Measurements from ENCODE around the gene GSE1. TPM values are rescaled to one million over a fixed set of nuclear protein-coding genes. Genes with fewer than 3 reads are reported as not detected.

GSE1 gene
- total RNA-seq, 8 experiments from 2014 or later, result 13.0 to 63.2 (median 38.5) TPM

GRCh38 chr16:85670840-85671239, 57.7 kb downstream of the GSE1 start:
- peaks cover 0 to 2% of the 10 kb centered on the region in 2 donors for H3K4me1 ChIP-seq (replicated peaks in 1 of 2)
- WGBS, 10 experiments, result 88 to 100% (median 97%) methylated on average over 1 to 10 of the region's 14 CpGs
- H3K4me3 ChIP-seq, result no peak overlapping the region
- no peak for ATAC-seq (replicated peaks in 6 of 8)
- H3K27ac ChIP-seq, result no peak overlapping the region
- in situ Hi-C loops (cut with MboI; ENCODE audit: low pct_unique_long_range_greater_than_20kb in 2 of 9, low sequenced_read_pairs in 9 of 9, unreplicated experiment in 9 of 9), result no loop called here

GRCh38 chr16:85673529-85674417, 60.7 kb downstream of the GSE1 start:
- peaks cover 0 to 2% of the 10 kb centered on the region in 2 donors for H3K4me1 ChIP-seq (replicated peaks in 1 of 2)
- ATAC-seq (replicated peaks in 6 of 8), result peak in 5 of 8 experiments; percentile 14 to 48 (median 36)
- no peak overlapping the region for H3K27ac ChIP-seq
- 80 to 100% (median 93%) methylated on average over 1 to 13 of the region's 19 CpGs; no CpG with 5 or more reads in 1 of the 10 experiments for WGBS, 10 experiments
- in situ Hi-C loops (cut with MboI; ENCODE audit: low pct_unique_long_range_greater_than_20kb in 2 of 9, low sequenced_read_pairs in 9 of 9, unreplicated experiment in 9 of 9), result no loop called here
- H3K4me3 ChIP-seq, result no peak overlapping the region

GRCh38 chr16:85674418-85674755, 61.3 kb downstream of the GSE1 start:
- ATAC-seq (replicated peaks in 6 of 8), result peak in 1 of 8 experiments; percentile 9
- H3K4me1 ChIP-seq (replicated peaks in 1 of 2), result peaks cover 0 to 2% of the 10 kb centered on the region in 2 donors
- in situ Hi-C loops (cut with MboI; ENCODE audit: low pct_unique_long_range_greater_than_20kb in 2 of 9, low sequenced_read_pairs in 9 of 9, unreplicated experiment in 9 of 9), result no loop called here
- H3K27ac ChIP-seq, result no peak overlapping the region
- no peak overlapping the region for H3K4me3 ChIP-seq
- WGBS, 10 experiments, result 90 to 100% (median 100%) methylated on average over 1 to 2 of the region's 4 CpGs; no CpG with 5 or more reads in 5 of the 10 experiments

GRCh38 chr16:85674828-85675227, 61.7 kb downstream of the GSE1 start:
- no peak overlapping the region for H3K4me3 ChIP-seq
- peaks cover 0 to 2% of the 10 kb centered on the region in 2 donors for H3K4me1 ChIP-seq (replicated peaks in 1 of 2)
- ATAC-seq (replicated peaks in 6 of 8), result no peak
- no peak overlapping the region for H3K27ac ChIP-seq
- in situ Hi-C loops (cut with MboI; ENCODE audit: low pct_unique_long_range_greater_than_20kb in 2 of 9, low sequenced_read_pairs in 9 of 9, unreplicated experiment in 9 of 9), result no loop called here
- 67 to 100% (median 95%) methylated on average over 1 to 6 of the region's 6 CpGs; no CpG with 5 or more reads in 2 of the 10 experiments for WGBS, 10 experiments

GRCh38 chr16:85675251-85675874, 62.2 kb downstream of the GSE1 start:
- in situ Hi-C loops (cut with MboI; ENCODE audit: low pct_unique_long_range_greater_than_20kb in 2 of 9, low sequenced_read_pairs in 9 of 9, unreplicated experiment in 9 of 9), result no loop called here
- Histone ChIP-seq H3K27ac (no peak overlapping the region), H3K4me3 (no peak overlapping the region), H3K4me1 (replicated peaks in 1 of 2) (peaks cover 0 to 2% of the 10 kb centered on the region in 2 donors)
- 0 to 100% (median 75%) methylated on average over 1 to 4 of the region's 4 CpGs for WGBS, 10 experiments
- ATAC-seq (replicated peaks in 6 of 8), result peak in 7 of 8 experiments; percentile 9 to 80 (median 55)

- in situ Hi-C loops (cut with MboI; ENCODE audit: low pct_unique_long_range_greater_than_20kb in 2 of 9, low sequenced_read_pairs in 9 of 9, unreplicated experiment in 9 of 9), result no loop called here
- Histone ChIP-seq H3K4me1 (replicated peaks in 1 of 2) (peaks cover 0 to 2% of the 10 kb centered on the region in 2 donors), H3K27ac (no peak overlapping the region), H3K4me3 (no peak overlapping the region)
- peak in 3 of 8 experiments; percentile 11 to 24 (median 18) for ATAC-seq (replicated peaks in 6 of 8)
- WGBS, 10 experiments, result 79 to 97% (median 91%) methylated on average over 2 to 7 of the region's 7 CpGs; no CpG with 5 or more reads in 4 of the 10 experiments
Observed at GRCh38 chr16:85676466-85676865, 63.3 kb downstream of the GSE1 start.

DNA sequence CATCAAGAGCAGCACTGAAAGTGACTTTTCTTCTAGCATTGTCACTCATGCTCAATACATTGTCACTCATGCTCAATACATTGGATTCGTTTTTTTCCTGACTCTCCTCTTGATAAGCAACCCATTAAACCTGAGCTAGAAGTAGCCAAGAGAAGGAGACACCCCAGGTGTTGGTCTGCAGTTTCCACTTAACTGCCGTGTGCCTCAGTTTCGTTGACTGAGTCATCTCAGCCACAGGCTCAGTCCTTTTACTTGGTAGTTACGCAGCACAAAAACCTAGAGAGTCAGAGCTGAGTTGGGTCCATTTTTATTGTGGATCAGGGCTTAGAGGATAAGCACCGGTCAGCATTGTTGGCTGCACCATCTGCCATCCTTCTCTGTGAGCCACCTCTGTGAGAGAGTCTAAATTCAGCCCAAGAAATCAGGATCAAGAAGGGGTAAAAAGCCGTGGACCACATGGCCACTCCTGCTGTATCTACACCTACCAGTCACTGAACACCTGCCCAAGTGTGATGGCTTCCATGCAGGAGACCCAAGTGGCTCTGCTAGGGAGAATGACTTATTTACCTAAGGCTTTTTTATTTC, 64.4 kb downstream of the GSE1 start:
- 44 to 95% (median 81%) methylated on average over 1 to 6 of the region's 6 CpGs for WGBS, 10 experiments
- in situ Hi-C loops (cut with MboI; ENCODE audit: low pct_unique_long_range_greater_than_20kb in 2 of 9, low sequenced_read_pairs in 9 of 9, unreplicated experiment in 9 of 9), result no loop called here
- ATAC-seq (replicated peaks in 6 of 8), result no peak
- Histone ChIP-seq H3K27ac (no peak overlapping the region), H3K4me3 (no peak overlapping the region), H3K4me1 (replicated peaks in 1 of 2) (peaks cover 0 to 2% of the 10 kb centered on the region in 2 donors)

GRCh38 chr16:85678016-85678415, 64.9 kb downstream of the GSE1 start:
- Histone ChIP-seq H3K4me1 (replicated peaks in 1 of 2) (peaks cover 0 to 2% of the 10 kb centered on the region in 2 donors), H3K4me3 (no peak overlapping the region), H3K27ac (no peak overlapping the region)
- in situ Hi-C loops (cut with MboI; ENCODE audit: low pct_unique_long_range_greater_than_20kb in 2 of 9, low sequenced_read_pairs in 9 of 9, unreplicated experiment in 9 of 9), result no loop called here
- WGBS, 10 experiments, result 67 to 100% (median 93%) methylated on average over 1 to 7 of the region's 8 CpGs; no CpG with 5 or more reads in 4 of the 10 experiments
- ATAC-seq (replicated peaks in 6 of 8), result no peak

DNA sequence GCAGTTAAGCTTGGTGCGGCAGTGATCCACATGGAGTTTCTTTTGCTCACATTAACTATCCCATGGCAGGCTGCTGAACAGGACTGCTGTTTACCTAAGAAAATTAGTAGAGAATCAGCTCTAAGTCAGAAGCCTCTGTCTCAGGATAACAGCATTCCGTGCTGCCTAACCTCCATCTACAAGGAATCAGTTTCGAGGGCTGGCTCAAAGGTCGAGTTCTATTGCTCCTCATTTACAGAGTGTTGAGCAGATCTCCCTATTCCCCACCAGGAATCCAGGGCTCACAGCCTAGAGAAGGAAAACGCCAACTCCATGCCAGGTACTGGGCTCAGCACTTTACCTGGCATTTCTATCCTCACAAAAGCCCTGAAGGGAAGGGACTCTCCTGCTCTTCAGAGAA, 65.7 kb downstream of the GSE1 start:
- no peak for ATAC-seq (replicated peaks in 6 of 8)
- no peak overlapping the region for H3K4me3 ChIP-seq
- no peaks in the 10 kb centered on the region for H3K4me1 ChIP-seq (replicated peaks in 1 of 2)
- in situ Hi-C loops (cut with MboI; ENCODE audit: low pct_unique_long_range_greater_than_20kb in 2 of 9, low sequenced_read_pairs in 9 of 9, unreplicated experiment in 9 of 9), result no loop called here
- no peak overlapping the region for H3K27ac ChIP-seq
- 73 to 100% (median 87%) methylated on average over 2 to 5 of the region's 5 CpGs; no CpG with 5 or more reads in 2 of the 10 experiments for WGBS, 10 experiments

DNA sequence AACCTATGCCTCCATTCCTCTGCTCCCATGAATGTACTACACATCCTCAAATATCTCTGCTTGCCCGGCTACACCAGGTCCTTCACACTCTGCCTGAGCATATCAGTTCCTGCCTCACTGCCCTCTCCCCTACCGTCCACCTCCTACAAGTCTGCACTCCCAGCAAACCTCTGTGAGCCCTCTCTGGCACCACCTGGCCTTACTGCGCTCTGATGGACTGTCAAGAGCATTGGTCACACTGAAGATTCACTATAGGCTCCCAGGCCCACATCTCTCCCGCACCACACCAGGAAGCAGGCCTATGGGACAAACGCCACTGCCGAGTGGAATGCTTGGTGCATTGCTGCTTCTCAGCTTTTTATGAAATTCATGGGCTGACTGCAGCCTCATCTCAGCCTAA, 66.7 kb downstream of the GSE1 start:
- H3K27ac ChIP-seq, result no peak overlapping the region
- H3K4me3 ChIP-seq, result no peak overlapping the region
- 70 to 100% (median 100%) methylated on average over 1 to 6 of the region's 6 CpGs; no CpG with 5 or more reads in 3 of the 10 experiments for WGBS, 10 experiments
- in situ Hi-C loops (cut with MboI; ENCODE audit: low pct_unique_long_range_greater_than_20kb in 2 of 9, low sequenced_read_pairs in 9 of 9, unreplicated experiment in 9 of 9), result no loop called here
- H3K4me1 ChIP-seq (replicated peaks in 1 of 2), result no peaks in the 10 kb centered on the region
- peak in 1 of 8 experiments; percentile 28 for ATAC-seq (replicated peaks in 6 of 8)

GRCh38 chr16:85680352-85680944, 67.3 kb downstream of the GSE1 start:
- ATAC-seq (replicated peaks in 6 of 8), result peak in 2 of 8 experiments; percentile 12 to 39
- in situ Hi-C loops (cut with MboI; ENCODE audit: low pct_unique_long_range_greater_than_20kb in 2 of 9, low sequenced_read_pairs in 9 of 9, unreplicated experiment in 9 of 9), result no loop called here
- Histone ChIP-seq H3K4me3 (no peak overlapping the region), H3K27ac (no peak overlapping the region), H3K4me1 (replicated peaks in 1 of 2) (no peaks in the 10 kb centered on the region)
- 83 to 96% (median 88%) methylated on average over 1 to 4 of the region's 6 CpGs; no CpG with 5 or more reads in 7 of the 10 experiments for WGBS, 10 experiments

GRCh38 chr16:85681255-85681654, 68.1 kb downstream of the GSE1 start:
- H3K27ac ChIP-seq, result no peak overlapping the region
- 81 to 100% (median 95%) methylated on average over 1 to 8 of the region's 8 CpGs for WGBS, 10 experiments
- in situ Hi-C loops (cut with MboI; ENCODE audit: low pct_unique_long_range_greater_than_20kb in 2 of 9, low sequenced_read_pairs in 9 of 9, unreplicated experiment in 9 of 9), result no loop called here
- no peaks in the 10 kb centered on the region for H3K4me1 ChIP-seq (replicated peaks in 1 of 2)
- no peak for ATAC-seq (replicated peaks in 6 of 8)
- no peak overlapping the region for H3K4me3 ChIP-seq

DNA sequence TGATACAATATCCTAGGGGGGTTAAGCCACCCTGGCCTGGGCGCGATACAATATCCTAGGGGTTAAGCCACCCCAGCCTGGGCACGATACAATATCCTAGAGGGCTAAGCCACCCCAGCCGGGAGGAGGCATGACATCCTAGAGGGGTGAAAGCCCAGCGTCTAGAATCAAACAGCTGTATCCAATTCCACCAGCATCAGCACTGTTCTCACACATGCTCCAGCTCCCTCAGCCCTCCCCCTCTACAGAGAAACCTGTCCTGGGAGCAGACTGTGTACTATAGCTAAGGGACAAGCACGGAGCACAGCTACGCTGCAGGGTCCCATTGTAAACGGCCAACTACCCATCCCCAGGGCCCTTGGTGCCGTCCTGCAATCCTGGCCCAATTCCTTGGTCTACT, 69.4 kb downstream of the GSE1 start:
- ATAC-seq (replicated peaks in 6 of 8), result peak in 3 of 8 experiments; percentile 9 to 20 (median 15)
- 79 to 93% (median 81%) methylated on average over 2 to 6 of the region's 9 CpGs; no CpG with 5 or more reads in 6 of the 10 experiments for WGBS, 10 experiments
- no peak overlapping the region for H3K27ac ChIP-seq
- in situ Hi-C loops (cut with MboI; ENCODE audit: low pct_unique_long_range_greater_than_20kb in 2 of 9, low sequenced_read_pairs in 9 of 9, unreplicated experiment in 9 of 9), result no loop called here
- H3K4me3 ChIP-seq, result no peak overlapping the region
- H3K4me1 ChIP-seq (replicated peaks in 1 of 2), result peaks cover 0 to 1% of the 10 kb centered on the region in 2 donors
